HG03097 (cell line): ENCODE measurements around the gene HAND2.

Experiments used
- ATAC-seq: cut with Tn5 transposase; IDR thresholded peaks from one replicate; pipeline ENCODE4 v1.9.1; 2021; ENCODE audit not compliant: unreplicated experiment, low FRiP score

Gene HAND2

GRCh38 chr4:173482330-173482931, 47.6 kb downstream of the HAND2 start:
- no peak for ATAC-seq

DNA sequence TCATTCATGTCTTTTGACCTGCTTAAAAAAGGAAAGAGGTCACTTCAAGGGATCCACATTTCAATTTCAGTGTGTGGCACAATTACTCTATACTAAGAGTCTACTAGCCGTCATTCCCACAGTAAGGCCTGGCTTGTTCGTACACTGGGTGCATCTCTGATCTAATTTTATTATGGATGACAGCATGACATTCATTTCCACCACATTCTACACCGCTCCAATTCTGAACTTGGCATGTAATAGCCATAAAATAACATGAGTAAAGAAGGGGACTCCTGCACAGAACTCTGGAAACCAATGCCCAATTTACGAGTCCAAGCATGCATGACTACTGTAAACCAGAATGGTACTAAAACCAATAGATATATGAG, 51.1 kb downstream of the HAND2 start:
- no peak for ATAC-seq

DNA sequence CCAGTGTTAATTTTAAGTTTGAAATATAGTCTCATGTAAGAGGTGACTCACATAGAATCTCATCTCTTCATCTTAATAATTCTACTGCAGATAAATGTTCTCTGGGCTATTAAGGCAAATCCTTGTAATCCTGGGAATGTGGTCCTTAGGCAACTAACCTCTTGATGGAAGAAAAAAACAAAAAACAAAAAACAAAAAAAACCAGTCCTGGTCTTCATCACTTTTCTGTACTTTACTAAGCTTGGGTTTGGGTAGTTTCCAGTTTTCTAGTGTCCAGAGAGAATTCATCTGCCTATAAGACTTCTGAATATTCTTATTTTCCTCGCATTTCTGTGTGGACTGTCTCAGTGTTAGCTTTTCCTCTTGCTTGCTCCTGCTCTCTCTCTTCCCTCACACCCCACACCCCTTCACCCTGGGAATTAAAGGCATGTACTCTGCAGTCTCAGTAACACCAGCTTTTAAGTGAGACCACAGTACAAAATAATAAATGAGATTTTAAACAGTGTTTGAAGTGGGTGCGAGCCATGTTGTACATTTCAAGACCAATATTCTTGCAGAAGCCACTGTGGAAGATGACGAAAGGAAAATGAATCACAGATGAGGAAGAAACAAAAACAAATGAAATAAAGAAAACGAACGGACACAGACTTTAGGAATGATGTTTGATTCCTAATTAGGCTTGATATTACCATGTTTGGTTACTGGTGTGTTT, 51.7 kb downstream of the HAND2 start:
- no peak for ATAC-seq

- ATAC-seq = no peak
Observed at GRCh38 chr4:173477016-173477415, 53.0 kb downstream of the HAND2 start.
